ENCODE results near the gene FSTL4.

FSTL4 gene

DNA sequence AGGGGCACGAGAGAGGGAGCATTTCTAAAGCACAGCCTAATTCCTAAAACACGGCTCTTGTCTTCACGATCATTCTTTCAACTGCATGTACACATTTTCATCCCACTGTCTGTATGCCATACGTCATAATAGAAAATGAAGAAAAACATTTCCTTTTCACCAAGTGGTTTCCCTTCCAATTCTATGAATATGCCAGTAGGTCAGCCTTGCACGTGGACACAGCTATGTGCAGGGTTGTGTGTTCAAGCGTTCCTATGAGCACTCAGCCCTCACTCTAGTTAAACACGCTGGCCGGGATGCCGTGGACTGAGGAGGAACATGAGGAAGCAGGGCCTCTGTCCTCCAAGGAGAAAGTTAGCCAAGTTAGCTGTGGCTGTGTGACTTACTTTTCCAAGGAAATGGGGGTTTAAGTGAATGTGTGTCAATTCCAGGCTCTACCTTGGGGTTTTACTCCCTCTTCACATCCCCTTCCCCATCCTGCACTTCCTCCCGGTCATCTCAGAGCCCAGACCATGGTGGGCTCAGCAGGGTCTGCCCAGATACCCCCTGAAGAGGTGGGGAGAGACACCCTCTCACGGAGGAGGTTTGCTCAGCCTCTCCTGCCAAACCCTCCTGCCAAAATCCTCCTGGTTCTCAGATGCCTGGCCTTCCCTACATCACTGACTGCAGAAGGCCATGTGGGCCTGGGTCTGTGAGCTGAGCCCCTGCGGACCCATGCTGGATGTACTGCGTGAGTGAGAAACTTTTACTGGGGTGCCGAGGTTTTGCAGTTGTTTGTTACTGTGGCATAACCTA lies 230.6 kb downstream of the FSTL4 start:
- Histone ChIP-seq H3K4me3 (ENCODE audit: low read length in 2 of 2) (no peak overlapping the region), H3K9me3 (ENCODE audit: control insufficient read depth in 2 of 2, low read length in 2 of 2) (peaks cover 4 to 8% of the 10 kb centered on the region in 2 donors), H3K4me1 (ENCODE audit: control insufficient read depth, insufficient read depth, low read length) (no peaks in the 10 kb centered on the region), H3K9ac (ENCODE audit: low read length in 2 of 2) (no peak overlapping the region), H3K36me3 (ENCODE audit: control insufficient read depth in 2 of 2, insufficient read depth in 2 of 2, low read length in 2 of 2) (no peaks in the 10 kb centered on the region), H3K27ac (ENCODE audit: low read length) (no peak overlapping the region), H3K27me3 (ENCODE audit: control insufficient read depth in 1 of 2, insufficient read depth in 2 of 2, low read length in 2 of 2) (peaks cover 0 to 2% of the 10 kb centered on the region in 2 donors)

GRCh38 chr5:133381041-133381440 lies 231.3 kb downstream of the FSTL4 start:
- H3K9ac ChIP-seq (ENCODE audit: low read length in 2 of 2): no peak overlapping the region
- H3K9me3 ChIP-seq (ENCODE audit: control insufficient read depth in 2 of 2, low read length in 2 of 2): peaks cover 5 to 8% of the 10 kb centered on the region in 2 donors
- no peak overlapping the region for H3K4me3 ChIP-seq (ENCODE audit: low read length in 2 of 2)
- H3K27ac ChIP-seq (ENCODE audit: low read length): no peak overlapping the region
- H3K4me1 ChIP-seq (ENCODE audit: control insufficient read depth, insufficient read depth, low read length): no peaks in the 10 kb centered on the region
- peaks cover 0 to 2% of the 10 kb centered on the region in 2 donors for H3K27me3 ChIP-seq (ENCODE audit: control insufficient read depth in 1 of 2, insufficient read depth in 2 of 2, low read length in 2 of 2)
- no peaks in the 10 kb centered on the region for H3K36me3 ChIP-seq (ENCODE audit: control insufficient read depth in 2 of 2, insufficient read depth in 2 of 2, low read length in 2 of 2)

DNA sequence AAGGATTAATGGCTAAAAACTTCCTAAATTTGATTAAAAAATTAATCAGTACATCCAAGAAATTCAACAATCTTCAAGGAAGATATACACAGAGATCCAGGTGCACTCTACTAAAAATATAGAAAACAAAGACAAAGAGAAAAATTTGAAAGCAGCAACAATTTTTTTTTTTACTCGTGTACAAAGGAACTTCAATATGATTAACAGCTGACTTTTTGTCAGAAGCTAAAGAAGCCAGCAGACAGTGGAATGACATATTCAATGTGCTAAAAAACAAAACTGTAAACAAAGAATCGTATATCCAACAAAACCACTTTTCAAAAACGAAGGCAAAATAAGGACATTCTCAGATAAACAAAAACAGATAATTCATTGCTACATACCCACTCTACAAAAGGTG lies 234.6 kb downstream of the FSTL4 start:
- Histone ChIP-seq H3K4me1 (ENCODE audit: control insufficient read depth, insufficient read depth, low read length) (no peaks in the 10 kb centered on the region), H3K36me3 (ENCODE audit: control insufficient read depth in 2 of 2, insufficient read depth in 2 of 2, low read length in 2 of 2) (no peaks in the 10 kb centered on the region), H3K9ac (ENCODE audit: low read length in 2 of 2) (no peak overlapping the region), H3K4me3 (ENCODE audit: low read length in 2 of 2) (no peak overlapping the region), H3K27me3 (ENCODE audit: control insufficient read depth in 1 of 2, insufficient read depth in 2 of 2, low read length in 2 of 2) (peaks cover 0 to 2% of the 10 kb centered on the region in 2 donors), H3K9me3 (ENCODE audit: control insufficient read depth in 2 of 2, low read length in 2 of 2) (peaks cover 8% of the 10 kb centered on the region in 2 donors), H3K27ac (ENCODE audit: low read length) (no peak overlapping the region)

- H3K36me3 ChIP-seq (ENCODE audit: control insufficient read depth in 2 of 2, insufficient read depth in 2 of 2, low read length in 2 of 2): no peaks in the 10 kb centered on the region
Measured at GRCh38 chr5:133376986-133377385, 235.4 kb downstream of the FSTL4 start.

DNA sequence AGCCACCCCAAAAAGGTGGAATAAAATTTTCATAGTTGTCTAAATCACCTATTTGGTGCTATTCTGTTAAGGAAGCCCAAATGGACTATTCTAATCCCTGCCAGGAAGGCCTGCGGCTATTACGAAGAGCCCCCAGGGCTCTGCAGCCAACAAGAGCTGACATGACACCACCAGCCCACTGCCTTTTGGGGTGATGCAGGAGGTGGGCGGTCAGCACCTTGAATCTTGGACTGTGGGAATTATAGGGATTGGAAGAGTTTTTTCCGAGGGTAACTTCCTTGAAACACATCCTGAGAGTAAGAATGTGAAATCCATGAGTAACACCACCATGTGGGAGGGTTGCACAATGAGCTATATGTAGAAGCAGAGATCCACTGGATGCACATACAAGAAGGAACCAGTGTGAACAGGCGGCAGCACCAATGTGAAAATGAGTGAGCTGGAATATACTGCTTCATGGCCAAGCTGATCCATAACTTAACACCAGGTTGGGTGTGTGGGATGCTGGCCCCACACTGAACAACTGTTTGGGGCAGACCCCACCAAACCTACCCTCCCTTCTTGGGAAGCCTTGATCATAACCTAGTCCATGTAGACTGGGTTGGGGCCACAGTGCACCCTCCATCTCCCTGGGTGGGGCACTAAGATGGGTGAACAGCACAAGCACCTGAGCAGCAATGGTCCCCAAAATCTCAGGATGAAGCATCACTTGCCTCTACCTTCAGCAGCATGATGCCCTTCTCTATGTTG lies 239.0 kb downstream of the FSTL4 start:
- no peak overlapping the region for H3K9ac ChIP-seq (ENCODE audit: low read length in 2 of 2)
- no peak overlapping the region for H3K27ac ChIP-seq (ENCODE audit: low read length)
- H3K9me3 ChIP-seq (ENCODE audit: control insufficient read depth in 2 of 2, low read length in 2 of 2): peaks cover 8% of the 10 kb centered on the region in 2 donors
- H3K27me3 ChIP-seq (ENCODE audit: control insufficient read depth in 1 of 2, insufficient read depth in 2 of 2, low read length in 2 of 2): no peaks in the 10 kb centered on the region
- H3K4me1 ChIP-seq (ENCODE audit: control insufficient read depth, insufficient read depth, low read length): no peaks in the 10 kb centered on the region
- H3K36me3 ChIP-seq (ENCODE audit: control insufficient read depth in 2 of 2, insufficient read depth in 2 of 2, low read length in 2 of 2): no peaks in the 10 kb centered on the region
- no peak overlapping the region for H3K4me3 ChIP-seq (ENCODE audit: low read length in 2 of 2)

More at GRCh38 chr5:133376986-133377385, 235.4 kb downstream of the FSTL4 start:
- Histone ChIP-seq H3K9me3 (ENCODE audit: control insufficient read depth in 2 of 2, low read length in 2 of 2) (peaks cover 8% of the 10 kb centered on the region in 2 donors), H3K4me1 (ENCODE audit: control insufficient read depth, insufficient read depth, low read length) (no peaks in the 10 kb centered on the region), H3K9ac (ENCODE audit: low read length in 2 of 2) (no peak overlapping the region), H3K27ac (ENCODE audit: low read length) (no peak overlapping the region), H3K27me3 (ENCODE audit: control insufficient read depth in 1 of 2, insufficient read depth in 2 of 2, low read length in 2 of 2) (no peaks in the 10 kb centered on the region), H3K4me3 (ENCODE audit: low read length in 2 of 2) (no peak overlapping the region)

DNA sequence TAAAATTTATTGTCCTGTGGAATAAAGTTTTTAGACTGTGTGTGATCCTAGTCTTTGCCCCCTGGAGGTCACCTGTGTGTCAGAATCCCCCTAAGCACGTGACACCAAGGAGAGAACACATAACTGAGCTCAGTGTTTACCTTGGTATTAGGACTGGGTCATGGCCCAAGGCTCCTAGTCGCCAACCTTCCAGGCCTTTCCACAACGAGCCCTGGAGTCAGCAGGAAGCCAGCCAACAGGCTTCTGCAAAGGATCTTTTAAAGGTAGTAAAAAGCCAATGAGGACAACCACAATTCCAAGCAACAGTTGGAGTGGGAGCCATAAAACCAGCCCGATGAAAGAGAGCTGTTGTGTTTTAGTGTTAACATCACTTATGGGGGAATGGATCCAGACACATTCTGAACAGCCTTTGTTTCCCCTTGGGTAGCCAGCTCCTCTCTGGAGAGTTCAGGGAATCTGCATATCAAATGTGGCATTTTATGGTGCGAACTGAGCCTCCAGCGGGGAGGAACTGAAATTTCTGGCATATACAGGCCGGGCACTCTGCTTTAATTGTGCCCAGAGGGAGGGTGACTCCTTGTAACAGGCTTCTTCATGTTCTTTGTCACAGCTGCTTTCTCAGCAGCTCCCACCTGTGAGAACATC lies 239.9 kb downstream of the FSTL4 start:
- Histone ChIP-seq H3K9me3 (ENCODE audit: control insufficient read depth in 2 of 2, low read length in 2 of 2) (peaks cover 6 to 8% of the 10 kb centered on the region in 2 donors), H3K27me3 (ENCODE audit: control insufficient read depth in 1 of 2, insufficient read depth in 2 of 2, low read length in 2 of 2) (no peaks in the 10 kb centered on the region), H3K27ac (ENCODE audit: low read length) (no peak overlapping the region), H3K4me3 (ENCODE audit: low read length in 2 of 2) (no peak overlapping the region), H3K36me3 (ENCODE audit: control insufficient read depth in 2 of 2, insufficient read depth in 2 of 2, low read length in 2 of 2) (no peaks in the 10 kb centered on the region), H3K4me1 (ENCODE audit: control insufficient read depth, insufficient read depth, low read length) (no peaks in the 10 kb centered on the region), H3K9ac (ENCODE audit: low read length in 2 of 2) (no peak overlapping the region)

DNA sequence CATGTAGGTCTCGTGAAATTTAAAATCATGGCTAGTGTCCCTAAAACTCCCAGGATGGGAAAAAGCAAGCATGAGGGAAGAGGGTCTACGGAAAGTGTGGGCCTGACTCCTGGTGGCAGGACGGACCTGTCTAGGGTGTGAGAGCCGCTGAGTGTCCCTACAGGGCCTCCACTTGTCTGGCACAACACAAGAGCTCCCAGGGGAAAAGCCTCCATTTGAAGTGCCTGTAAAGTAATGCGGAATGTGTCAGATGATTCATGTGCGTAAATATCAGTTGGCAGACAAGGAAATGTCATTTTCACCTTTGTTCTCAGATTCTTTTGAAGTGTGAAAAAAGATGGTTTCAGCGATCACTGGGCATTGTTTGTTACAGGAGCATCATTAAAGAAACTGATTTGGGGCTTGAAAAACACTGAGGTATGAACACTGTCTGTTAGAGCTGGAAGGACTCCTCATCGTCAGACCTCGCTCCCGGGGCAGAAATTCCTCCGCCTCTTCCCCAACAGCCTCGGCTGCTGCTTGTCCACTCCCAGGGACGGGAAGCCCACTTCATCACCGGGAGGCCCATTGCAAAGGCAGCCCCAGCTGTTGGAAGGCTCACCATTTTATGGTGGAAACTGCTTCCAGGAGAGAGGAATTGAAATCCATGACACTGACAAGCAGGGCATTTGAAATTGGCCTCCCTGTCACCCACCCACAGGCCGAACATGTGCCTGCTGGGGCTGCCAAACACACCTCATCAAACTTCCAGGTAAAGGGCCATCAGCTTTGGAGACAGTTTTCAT lies 240.8 kb downstream of the FSTL4 start:
- Histone ChIP-seq H3K9ac (ENCODE audit: low read length in 2 of 2) (no peak overlapping the region), H3K9me3 (ENCODE audit: control insufficient read depth in 2 of 2, low read length in 2 of 2) (peaks cover 0 to 4% of the 10 kb centered on the region in 2 donors), H3K27me3 (ENCODE audit: control insufficient read depth in 1 of 2, insufficient read depth in 2 of 2, low read length in 2 of 2) (no peaks in the 10 kb centered on the region), H3K27ac (ENCODE audit: low read length) (no peak overlapping the region), H3K4me3 (ENCODE audit: low read length in 2 of 2) (no peak overlapping the region), H3K4me1 (ENCODE audit: control insufficient read depth, insufficient read depth, low read length) (no peaks in the 10 kb centered on the region), H3K36me3 (ENCODE audit: control insufficient read depth in 2 of 2, insufficient read depth in 2 of 2, low read length in 2 of 2) (no peaks in the 10 kb centered on the region)

GRCh38 chr5:133370904-133371303 lies 241.4 kb downstream of the FSTL4 start:
- peaks cover 0 to 4% of the 10 kb centered on the region in 2 donors for H3K9me3 ChIP-seq (ENCODE audit: control insufficient read depth in 2 of 2, low read length in 2 of 2)
- no peak overlapping the region for H3K27ac ChIP-seq (ENCODE audit: low read length)
- H3K9ac ChIP-seq (ENCODE audit: low read length in 2 of 2): no peak overlapping the region
- H3K4me1 ChIP-seq (ENCODE audit: control insufficient read depth, insufficient read depth, low read length): no peaks in the 10 kb centered on the region
- no peaks in the 10 kb centered on the region for H3K36me3 ChIP-seq (ENCODE audit: control insufficient read depth in 2 of 2, insufficient read depth in 2 of 2, low read length in 2 of 2)
- H3K27me3 ChIP-seq (ENCODE audit: control insufficient read depth in 1 of 2, insufficient read depth in 2 of 2, low read length in 2 of 2): no peaks in the 10 kb centered on the region
- no peak overlapping the region for H3K4me3 ChIP-seq (ENCODE audit: low read length in 2 of 2)

GRCh38 chr5:133370036-133370831 lies 242.1 kb downstream of the FSTL4 start:
- peaks cover 0 to 4% of the 10 kb centered on the region in 2 donors for H3K9me3 ChIP-seq (ENCODE audit: control insufficient read depth in 2 of 2, low read length in 2 of 2)
- H3K9ac ChIP-seq (ENCODE audit: low read length in 2 of 2): no peak overlapping the region
- no peaks in the 10 kb centered on the region for H3K4me1 ChIP-seq (ENCODE audit: control insufficient read depth, insufficient read depth, low read length)
- no peak overlapping the region for H3K4me3 ChIP-seq (ENCODE audit: low read length in 2 of 2)
- H3K27ac ChIP-seq (ENCODE audit: low read length): no peak overlapping the region
- no peaks in the 10 kb centered on the region for H3K36me3 ChIP-seq (ENCODE audit: control insufficient read depth in 2 of 2, insufficient read depth in 2 of 2, low read length in 2 of 2)
- H3K27me3 ChIP-seq (ENCODE audit: control insufficient read depth in 1 of 2, insufficient read depth in 2 of 2, low read length in 2 of 2): no peaks in the 10 kb centered on the region

All from stomach smooth muscle (tissue), 2 donors.